ENCODE results near the gene PLA1A. TPM values are rescaled to one million over a fixed set of nuclear protein-coding genes. Genes with fewer than 3 reads are reported as not detected.

PLA1A gene
- total and polyA plus RNA-seq, 2 donors (not counting 3 experiments of a cell fraction or from before 2014, with no cell fraction given), result 0.07 TPM; not detected in 1

GRCh38 chr3:119624002-119624720, 26.5 kb downstream of the PLA1A start:
- TF ChIP-seq MYC (IDR thresholded peaks at IDR 0.05; ENCODE audit: low read depth, low read length) (no peak), EZH2 (IDR thresholded peaks at IDR 0.05; ENCODE audit: borderline replicate concordance, low read depth, low read length, severe bottlenecking) (no peak), FOS (IDR thresholded peaks at IDR 0.05; ENCODE audit: borderline replicate concordance, insufficient read depth, low read length) (no peak), CTCF (IDR thresholded peaks at IDR 0.05; ENCODE audit: extremely low read depth in 1 of 2, insufficient read depth in 1 of 2, low read depth in 1 of 2, low read length in 2 of 2) (no peak), GATA2 (IDR thresholded peaks at IDR 0.05; ENCODE audit: insufficient read depth, insufficient read length, low read depth, low read length) (no peak), POLR2AphosphoS5 (IDR thresholded peaks at IDR 0.05; ENCODE audit: insufficient read depth, low read depth, low read length) (no peak), MAX (IDR thresholded peaks at IDR 0.05; ENCODE audit: insufficient read depth, insufficient read length) (no peak), POLR2A (IDR thresholded peaks at IDR 0.05; ENCODE audit: low read depth, low read length) (no peak), JUN (IDR thresholded peaks at IDR 0.05; ENCODE audit: borderline replicate concordance, insufficient read depth, insufficient read length, low read depth) (no peak)
- no peak overlapping the region for H2AFZ ChIP-seq (ENCODE audit: low read depth, low read length)
- DNase-seq (ENCODE audit: low read depth, low spot score) (no peak), FAIRE-seq (no peak)
- dilution Hi-C loops (cut with MboI; ENCODE audit: extremely low pct_ligation_motif_present, low sequenced_read_pairs) (no loop called here), intact Hi-C loops (cut with micrococcal nuclease) (no loop called here)
- ChIA-PET POLR2A (no interaction called here), CTCF (no interaction called here)
- no peaks in the 10 kb centered on the region for H3K27me3 ChIP-seq (ENCODE audit: control insufficient read depth in 2 of 2, insufficient read depth in 2 of 2, low read length in 2 of 2)
- peaks cover 13% of the 10 kb centered on the region for H3K4me1 ChIP-seq (ENCODE audit: control insufficient read depth, extremely low read depth, insufficient read depth, low read length)
- no peaks in the 10 kb centered on the region for H3K36me3 ChIP-seq (ENCODE audit: control insufficient read depth in 2 of 2, extremely low read depth in 1 of 2, insufficient read depth in 2 of 2, low read length in 2 of 2)
- no peaks in the 10 kb centered on the region for H4K20me1 ChIP-seq (replicated peaks; ENCODE audit: control insufficient read depth, extremely low read depth, insufficient read depth, low read length)
- no peak overlapping the region for H3K9ac ChIP-seq (replicated peaks; ENCODE audit: extremely low read depth, insufficient read depth, low read length)
- no TSS peak for BruUV-seq (replicated peaks)
- H3K27ac ChIP-seq (ENCODE audit: insufficient read depth, low read depth, low read length), result no peak overlapping the region
- H3K4me3 ChIP-seq (replicated peaks in 1 of 3; ENCODE audit: insufficient read depth in 1 of 3, low read depth in 1 of 3, low read length in 3 of 3), result no peak overlapping the region
- H3K79me2 ChIP-seq (ENCODE audit: control insufficient read depth, insufficient read depth, low read length), result no peaks in the 10 kb centered on the region
- H3K9me1 ChIP-seq (replicated peaks; ENCODE audit: control insufficient read depth, extremely low read depth, insufficient read depth, low read length), result no peaks in the 10 kb centered on the region
- H3K9me3 ChIP-seq (replicated peaks; ENCODE audit: control insufficient read depth, insufficient read depth, low read length), result no peaks in the 10 kb centered on the region
- H3K4me2 ChIP-seq (ENCODE audit: insufficient read depth, low read length), result no peak overlapping the region

All from endothelial cell of umbilical vein (primary cell).